Fibroblast of the aortic adventitia (primary cell): ENCODE data around the gene KRT31. TPM values are rescaled to one million over a fixed set of nuclear protein-coding genes. Genes with fewer than 3 reads are reported as not detected.

Experiments
- DNase-seq: peaks from one replicate; pipeline ENCODE4 v3.0.0-alpha.2; 2010; ENCODE audit warnings: low read depth
- H3K4me3 ChIP-seq: 2 replicates; pipeline ENCODE4 v1.5.1; 2011; ENCODE audit warnings: low read depth, mild to moderate bottlenecking, control low read depth, low read length, moderate library complexity
- CTCF ChIP-seq: IDR thresholded peaks from 2 replicates; pipeline ENCODE4 v1.5.1; 2011; ENCODE audit warnings: mild to moderate bottlenecking, low read length, control low read depth, inconsistent platforms; ENCODE audit not compliant: insufficient read depth
- total RNA-seq: library from RNA; depleted of rRNA; stranded (reverse); fragments of >200 nt; gene quantifications from 2 replicates; pipeline ENCODE4 v1.2.3, GENCODE V29; 2012; ENCODE audit warnings: low replicate concordance

The KRT31 gene
- 0.09 TPM in 1 of 2 replicates, not detected in the other for total RNA-seq

- H3K4me3 ChIP-seq = no peak within 1 kb of the TSS
- DNase-seq = no peak
- no peak for TF ChIP-seq CTCF
Observed at GRCh38 chr17:41396996-41397660, at the start of gene KRT31. Gene KRT31, minus strand, starts transcription at chr17:41397608. Its CDS starts 69 bp downstream, at chr17:41397539.

DNA sequence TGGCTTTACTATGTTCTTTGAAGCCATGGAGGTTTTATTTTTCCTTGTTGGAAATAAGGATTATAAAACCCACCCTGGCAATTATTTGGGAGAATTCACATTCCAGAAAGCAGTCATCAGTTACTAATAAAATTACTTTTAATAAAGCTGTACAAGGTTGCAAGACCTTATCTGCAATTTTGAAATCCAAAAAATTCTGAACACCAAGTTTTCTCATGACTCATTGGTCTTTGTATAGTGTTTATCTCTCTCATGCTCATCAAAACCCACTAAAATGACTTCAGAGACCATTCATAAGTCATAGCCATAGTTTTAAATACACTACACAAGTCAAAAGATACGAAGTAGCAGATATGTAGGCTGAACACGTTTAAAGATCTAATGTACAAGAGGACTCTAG is 49.4 kb upstream of the KRT31 start:
- H3K4me3 ChIP-seq = no peak overlapping the region
- no peak for TF ChIP-seq CTCF
- peak; percentile 94 for DNase-seq

DNA sequence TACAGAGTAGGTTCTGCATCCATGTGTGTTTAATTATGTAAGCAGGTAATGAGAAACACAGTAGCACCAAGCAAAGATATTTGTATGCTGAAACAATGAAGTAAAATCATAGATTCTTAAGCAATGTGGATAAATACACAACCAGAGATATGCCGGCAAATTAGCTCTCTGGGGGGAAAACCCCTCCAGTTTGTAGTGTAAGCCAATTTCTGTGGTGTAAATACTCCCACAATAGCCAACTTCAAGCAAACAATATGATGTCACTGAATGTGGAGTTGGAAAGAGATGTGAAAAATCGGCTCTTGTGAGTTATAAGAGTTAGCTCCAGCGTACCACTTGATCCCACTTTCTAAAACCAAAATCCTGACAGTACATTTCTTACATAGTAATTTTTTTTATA is 47.2 kb upstream of the KRT31 start:
- DNase-seq = no peak
- H3K4me3 ChIP-seq = no peak overlapping the region
- TF ChIP-seq CTCF = no peak

- no peak overlapping the region for H3K4me3 ChIP-seq
- no peak for DNase-seq
- TF ChIP-seq CTCF = no peak
Observed at GRCh38 chr17:41444186-41444585, 46.8 kb upstream of the KRT31 start.

DNA sequence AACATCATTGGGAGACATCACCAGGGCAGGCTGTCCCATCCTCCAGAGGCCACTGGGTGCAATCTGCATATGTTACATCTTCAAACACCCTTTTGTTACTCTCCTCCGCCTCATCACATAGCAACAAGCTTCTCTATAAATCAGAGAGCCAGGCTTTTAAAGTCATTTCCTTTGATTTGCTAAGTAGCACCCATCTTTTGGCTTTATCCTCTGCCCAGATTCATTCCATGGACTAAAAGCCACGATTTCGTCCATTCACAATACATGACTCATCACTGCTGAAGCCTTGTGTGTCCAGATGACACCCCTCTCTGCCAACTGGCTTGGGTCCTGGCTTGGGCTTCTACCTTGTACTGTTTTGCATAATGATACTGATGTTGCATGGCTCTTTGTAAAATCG is 45.3 kb upstream of the KRT31 start:
- TF ChIP-seq CTCF = no peak
- DNase-seq = peak; percentile 63
- no peak overlapping the region for H3K4me3 ChIP-seq

DNA sequence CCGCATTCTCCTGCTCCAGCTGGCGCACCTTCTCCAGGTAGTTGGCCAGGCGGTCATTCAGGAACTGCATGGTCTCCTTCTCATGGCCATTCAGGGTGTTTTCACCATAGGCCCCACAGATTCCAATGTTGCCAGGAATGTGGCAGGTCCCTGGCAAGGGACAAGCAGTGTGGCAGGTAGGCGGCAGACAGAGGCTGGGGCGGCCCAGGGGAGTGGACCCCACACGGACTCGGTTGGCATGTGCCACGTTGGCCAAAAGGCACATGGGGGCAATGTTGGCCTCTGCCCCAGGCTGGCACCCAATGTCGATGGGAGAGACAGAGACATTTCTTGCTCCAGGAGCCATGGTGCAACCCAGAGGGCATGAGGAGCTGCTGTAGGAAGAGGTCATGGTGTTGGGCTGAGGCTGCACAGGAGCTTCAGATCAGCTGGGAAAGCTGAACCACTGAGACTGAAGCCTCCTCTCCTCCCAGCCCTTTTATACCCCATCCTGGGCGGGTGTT is 43.2 kb upstream of the KRT31 start, which contains the start of gene KRT38:
Gene KRT38 (minus strand): TSS at position 453 of the 503 bp plus-strand sequence. CDS start 62 bp downstream, at position 391.
- no peak for DNase-seq
- TF ChIP-seq CTCF = no peak
- H3K4me3 ChIP-seq = no peak within 1 kb of the TSS
